SK-N-SH (cell line): ENCODE data around the gene PITPNM3. TPM values are rescaled to one million over a fixed set of nuclear protein-coding genes. Genes with fewer than 3 reads are reported as not detected.

ENCODE experiments used
- CTCF ChIA-PET: fragments of 300-600, 350-600 bp; formaldehyde crosslinking; extraction: SDS; loops from one replicate; lab custom pipeline; 2021; lab: Yijun Ruan, JAX
- POLR2A ChIA-PET: fragments of 350-600 bp; sonication (Branson Sonifier 250); formaldehyde crosslinking; extraction: SDS; loops from one replicate; lab custom pipeline; 2020; ENCODE audit warnings: antibody characterized with exemption, inconsistent platforms; lab: Yijun Ruan, JAX
- DNase-seq: peaks from one replicate; pipeline ENCODE4 v3.0.0; 2012
- H2AFZ ChIP-seq: fragments of 200-600 bp; sonication (generic); 2 replicates; pipeline ENCODE4 v1.8.1; 2016; ENCODE audit warnings: antibody characterized with exemption, mild to moderate bottlenecking, low read depth
- H3F3A ChIP-seq: fragments of 200-600 bp; sonication (generic); replicated peaks from 2 replicates; pipeline ENCODE3; 2016; ENCODE audit warnings: antibody characterized with exemption, mild to moderate bottlenecking; ENCODE audit not compliant: insufficient read depth
- H3K27ac ChIP-seq, 2 experiments: fragments of 200-500 bp in 1 of 2; fragments of 200-600 bp in 1 of 2; sonication (Bioruptor generic) in 1 of 2; sonication (generic), shearing (Covaris generic) in 1 of 2; 2 replicates each; pipeline versions ENCODE4 v1.5.1 to v1.6.1; 2014 to 2016; ENCODE audit warnings: low read depth in 2 of 2, inconsistent platforms in 1 of 2, low read length in 1 of 2, mild to moderate bottlenecking in 1 of 2, mixed read lengths in 1 of 2
- H3K27me3 ChIP-seq: fragments of 200-600 bp; sonication (generic), shearing (Covaris generic); 2 replicates; pipeline ENCODE4 v1.6.1; 2016; ENCODE audit warnings: mixed run types; ENCODE audit not compliant: insufficient read depth
- H3K36me3 ChIP-seq, 2 experiments: fragments of 200-500 bp in 1 of 2; fragments of 200-600 bp in 1 of 2; sonication (Bioruptor generic) in 1 of 2; sonication (generic) in 1 of 2; replicated peaks in 1 of 2; 2 replicates each; pipeline versions ENCODE3 to v1.5.1; 2014 to 2016; ENCODE audit warnings: low read length in 1 of 2, mild to moderate bottlenecking in 1 of 2; ENCODE audit not compliant: insufficient read depth in 2 of 2, control insufficient read depth in 1 of 2
- H3K4me1 ChIP-seq, 2 experiments: fragments of 200-500 bp in 1 of 2; fragments of 200-600 bp in 1 of 2; sonication (Bioruptor generic) in 1 of 2; sonication (generic), shearing (Covaris generic) in 1 of 2; 2 replicates each; pipeline versions ENCODE4 v1.5.1 to v1.6.1; 2014 to 2016; ENCODE audit warnings: low read depth in 1 of 2, low read length in 1 of 2, mixed run types in 1 of 2; ENCODE audit not compliant: insufficient read depth in 2 of 2, control insufficient read depth in 1 of 2
- H3K4me2 ChIP-seq: fragments of 200-600 bp; sonication (generic), shearing (Covaris generic); 2 replicates; pipeline ENCODE4 v1.6.1; 2017; ENCODE audit warnings: mixed run types
- H3K4me3 ChIP-seq, 2 experiments: fragments of 200-500 bp in 1 of 2; fragments of 200-600 bp in 1 of 2; sonication (Bioruptor generic) in 1 of 2; sonication (generic), shearing (Covaris generic) in 1 of 2; 2 replicates each; pipeline versions ENCODE4 v1.5.1 to v1.8.1; 2014 to 2016; ENCODE audit warnings: low read depth in 2 of 2, inconsistent platforms in 1 of 2, low read length in 1 of 2, mild to moderate bottlenecking in 1 of 2, mixed read lengths in 1 of 2, moderate library complexity in 1 of 2
- H3K79me2 ChIP-seq: fragments of 200-600 bp; sonication (generic); 2 replicates; pipeline ENCODE4 v1.8.1; 2017; ENCODE audit warnings: mild to moderate bottlenecking; ENCODE audit not compliant: insufficient read depth
- H3K9ac ChIP-seq: fragments of 200-600 bp; sonication (generic); 2 replicates; pipeline ENCODE4 v1.6.1; 2017; ENCODE audit warnings: mixed run types
- H3K9me2 ChIP-seq: fragments of 200-600 bp; sonication (generic); 2 replicates; pipeline ENCODE4 v1.6.1; 2017; ENCODE audit warnings: mixed run types
- H3K9me3 ChIP-seq: fragments of 200-600 bp; sonication (generic); 2 replicates; pipeline ENCODE4 v1.6.1; 2017; ENCODE audit warnings: mixed run types, mild to moderate bottlenecking, moderate library complexity
- H4K20me1 ChIP-seq: fragments of 200-600 bp; sonication (generic); 2 replicates; pipeline ENCODE4 v1.6.1; 2017; ENCODE audit warnings: mild to moderate bottlenecking, mixed run types; ENCODE audit not compliant: insufficient read depth
- CTCF ChIP-seq: fragments of 200-600 bp; sonication (generic); IDR thresholded peaks from 2 replicates; pipeline ENCODE4 v1.6.1; 2017; ENCODE audit warnings: antibody characterized with exemption, mild to moderate bottlenecking, moderate library complexity
- ELF1 ChIP-seq: IDR thresholded peaks from 2 replicates; pipeline ENCODE4 v1.4.0; 2012
- EP300 ChIP-seq, 2 experiments: IDR thresholded peaks; 2 replicates each; pipeline versions ENCODE4 v1.4.0 to v1.6.1; 2012; ENCODE audit warnings: borderline replicate concordance in 1 of 2, low read depth in 1 of 2, low read length in 1 of 2
- FOSL2 ChIP-seq: IDR thresholded peaks from 2 replicates; pipeline ENCODE4 v1.4.0; 2012; ENCODE audit warnings: low read depth, mild to moderate bottlenecking, moderate library complexity, borderline replicate concordance
- IRF3 ChIP-seq: fragments of 150-350 bp; IDR thresholded peaks from 2 replicates; pipeline ENCODE4 v1.6.1; 2016; ENCODE audit warnings: mild to moderate bottlenecking, low read depth, low read length
- POLR2AphosphoS5 ChIP-seq: IDR thresholded peaks from 2 replicates; pipeline ENCODE4 v1.6.1; 2012; ENCODE audit warnings: low read depth, low read length
- RCOR1 ChIP-seq: fragments of 150-350 bp; IDR thresholded peaks from 2 replicates; pipeline ENCODE4 v1.6.1; 2017; ENCODE audit warnings: antibody characterized with exemption, low read length
- REST ChIP-seq: IDR thresholded peaks from 2 replicates; pipeline ENCODE4 v1.6.1; 2012; ENCODE audit warnings: mild to moderate bottlenecking, low read depth, low read length, moderate library complexity
- SIN3A ChIP-seq: IDR thresholded peaks from 2 replicates; pipeline ENCODE4 v1.6.1; 2012; ENCODE audit warnings: low read depth, mild to moderate bottlenecking, low read length, moderate library complexity, borderline replicate concordance
- TCF12 ChIP-seq: IDR thresholded peaks from 2 replicates; pipeline ENCODE4 v1.4.0; 2012
- TEAD4 ChIP-seq: IDR thresholded peaks from 2 replicates; pipeline ENCODE4 v1.4.0; 2012; ENCODE audit warnings: mild to moderate bottlenecking, borderline replicate concordance; ENCODE audit not compliant: insufficient read depth
- USF1 ChIP-seq: IDR thresholded peaks from 2 replicates; pipeline ENCODE4 v1.4.0; 2012; ENCODE audit warnings: low read depth, borderline replicate concordance
- YY1 ChIP-seq: IDR thresholded peaks from 2 replicates; pipeline ENCODE4 v1.4.0; 2012; ENCODE audit warnings: low read depth, mild to moderate bottlenecking
- WGBS: methylation state at CpG from one replicate; pipeline ENCODE4 v1.1.6; 2017; ENCODE audit warnings: low lambda C conversion rate; 5-methylcytosine and 5-hydroxymethylcytosine counted together
- polyA plus RNA-seq, 3 experiments: library from polyadenylated mRNA; depleted of rRNA; stranded (reverse); fragments of >200 nt; gene quantifications; 2 replicates each; pipeline ENCODE4 v1.2.3, GENCODE V29; 2012

PITPNM3 gene
- polyA plus RNA-seq, 1 of the 3 experiments (the other 2 are of a cell fraction), result 0.82 TPM

- H3K4me2 ChIP-seq, result 0 out of 2 replicates have a peak overlapping the region, but pooled peaks have one; percentile 34
- CTCF ChIA-PET, result interaction anchor here (1.9 to 2.1 kb wide), 3 partner anchors 16 to 21 kb away, joined by 5 to 12 read pairs (median 9); no protein-coding TSS in a partner anchor
- H3K79me2 ChIP-seq, result no peaks in the 10 kb centered on the region
- no peak overlapping the region for H3K27ac ChIP-seq
- 71% methylated on average over 14 of the region's 14 CpGs for WGBS
- TF ChIP-seq FOSL2 (peak; percentile 41; the same call in 1 of the 2 replicates), CTCF (no peak), USF1 (no peak), TCF12 (no peak)
- no peak overlapping the region for H3K9ac ChIP-seq
- no peak overlapping the region for H2AFZ ChIP-seq
- H3F3A ChIP-seq, result no peaks in the 10 kb centered on the region
- peaks cover 3 to 17% of the 10 kb centered on the region in 2 experiments; a peak in 2 of 4 replicates for H3K4me1 ChIP-seq
- H3K27me3 ChIP-seq, result no peaks in the 10 kb centered on the region
- no peaks in the 10 kb centered on the region for H4K20me1 ChIP-seq
- no peaks in the 10 kb centered on the region for H3K36me3 ChIP-seq
- DNase-seq, result no peak
- POLR2A ChIA-PET, result no interaction called here
- H3K9me3 ChIP-seq, result no peaks in the 10 kb centered on the region
- H3K9me2 ChIP-seq, result no peaks in the 10 kb centered on the region
- no peak overlapping the region for H3K4me3 ChIP-seq
These were observed 99.3 kb downstream of the PITPNM3 start for GRCh38 chr17:6456914-6457687.

- no peak for DNase-seq
- Histone ChIP-seq H3K4me2 (no peak overlapping the region), H3K9me2 (no peaks in the 10 kb centered on the region), H3F3A (no peaks in the 10 kb centered on the region), H3K79me2 (no peaks in the 10 kb centered on the region), H3K4me1 (peaks cover 3 to 17% of the 10 kb centered on the region in 2 experiments; a peak in 2 of 4 replicates), H3K36me3 (no peaks in the 10 kb centered on the region), H3K27ac (no peak overlapping the region), H3K9me3 (no peaks in the 10 kb centered on the region), H3K4me3 (no peak overlapping the region), H3K27me3 (no peaks in the 10 kb centered on the region), H3K9ac (no peak overlapping the region), H2AFZ (no peak overlapping the region), H4K20me1 (no peaks in the 10 kb centered on the region)
- 96% methylated on average over 9 of the region's 9 CpGs for WGBS
- CTCF ChIA-PET, result interaction anchor here (1.9 to 2.1 kb wide), 2 partner anchors 17 to 20 kb away, joined by 5 to 12 read pairs; no protein-coding TSS in a partner anchor
- TF ChIP-seq YY1 (no peak), IRF3 (no peak), ELF1 (no peak), CTCF (no peak), FOSL2 (no peak), TEAD4 (no peak), REST (no peak), POLR2AphosphoS5 (no peak), RCOR1 (no peak), SIN3A (no peak), EP300 (IDR thresholded peaks at IDR 0.05; ENCODE audit: borderline replicate concordance in 1 of 2, low read depth in 1 of 2, low read length in 1 of 2) (no peak)
- POLR2A ChIA-PET, result no interaction called here
These were observed 100.0 kb downstream of the PITPNM3 start for GRCh38 chr17:6456321-6456720.
